CMK (cell line): ENCODE data around the gene HMGCS1.
"Not testable (repeated sequence)": the region's sequence is repeated elsewhere in the genome, so short reads cannot be mapped to it uniquely, and the experiment has no call there.

Experiments
- DNase-seq: peaks from one replicate; pipeline ENCODE4 v3.0.0-alpha.2; 2010; ENCODE audit warnings: low read depth

The HMGCS1 gene

GRCh38 chr5:43313035-43313853 is at the start of gene HMGCS1:
HMGCS1 (minus strand) TSS chr5:43313412; CDS start chr5:43298965, 14,447 bp downstream.
- peak; percentile 99 for DNase-seq

- no peak for DNase-seq
These were observed 45.5 kb upstream of the HMGCS1 start for GRCh38 chr5:43358726-43359125.

GRCh38 chr5:43358301-43358700 is 45.1 kb upstream of the HMGCS1 start:
- no peak for DNase-seq

- no peak for DNase-seq
These were observed 44.7 kb upstream of the HMGCS1 start for GRCh38 chr5:43357878-43358281.

GRCh38 chr5:43357067-43357466 is 43.9 kb upstream of the HMGCS1 start:
- DNase-seq = no peak

- DNase-seq = no peak
These were observed 41.6 kb upstream of the HMGCS1 start for GRCh38 chr5:43354774-43355173.

- DNase-seq = no peak
These were observed 40.5 kb upstream of the HMGCS1 start for GRCh38 chr5:43353668-43354067.

GRCh38 chr5:43352915-43353314 is 39.7 kb upstream of the HMGCS1 start:
- DNase-seq = no peak

GRCh38 chr5:43352131-43352530 is 38.9 kb upstream of the HMGCS1 start:
- no peak for DNase-seq

- no peak for DNase-seq
These were observed 35.7 kb upstream of the HMGCS1 start for GRCh38 chr5:43348861-43349363.

GRCh38 chr5:43348207-43348606 is 35.0 kb upstream of the HMGCS1 start:
- DNase-seq = no peak

- DNase-seq = no peak
These were observed 25.6 kb upstream of the HMGCS1 start for GRCh38 chr5:43338862-43339261.

GRCh38 chr5:43336159-43336558 is 22.9 kb upstream of the HMGCS1 start:
- DNase-seq = no peak

GRCh38 chr5:43335681-43336080 is 22.5 kb upstream of the HMGCS1 start:
- no peak for DNase-seq

- no peak for DNase-seq
These were observed 19.2 kb upstream of the HMGCS1 start for GRCh38 chr5:43332401-43332800.

- DNase-seq = not testable (repeated sequence)
These were observed 12.4 kb upstream of the HMGCS1 start for GRCh38 chr5:43325624-43326023.

GRCh38 chr5:43323488-43323887 is 10.3 kb upstream of the HMGCS1 start:
- not testable (repeated sequence) for DNase-seq

- no peak for DNase-seq
These were observed 7.6 kb upstream of the HMGCS1 start for GRCh38 chr5:43320846-43321245.

GRCh38 chr5:43316421-43316820 is 3.2 kb upstream of the HMGCS1 start:
- no peak for DNase-seq

GRCh38 chr5:43315682-43316081 is 2.5 kb upstream of the HMGCS1 start:
- DNase-seq = no peak

GRCh38 chr5:43315263-43315662 is 2.1 kb upstream of the HMGCS1 start:
- DNase-seq = no peak

- no peak for DNase-seq
These were observed 1.5 kb upstream of the HMGCS1 start for GRCh38 chr5:43314724-43315123.

GRCh38 chr5:43313854-43314457 is 744 bp upstream of the HMGCS1 start:
- no peak for DNase-seq

- DNase-seq = no peak
These were observed 545 bp downstream of the HMGCS1 start for GRCh38 chr5:43312699-43313034.
